Lower leg skin (tissue), 4 donors: ENCODE results near the gene HDLBP. TPM values are rescaled to one million over a fixed set of nuclear protein-coding genes. Genes with fewer than 3 reads are reported as not detected.

ENCODE experiments used
- DNase-seq, 2 donors: peaks; one replicate each; pipeline ENCODE4 v3.0.0-alpha.2; 2019; ENCODE audit warnings: low spot score in 2 of 2
- H3K4me3 ChIP-seq: fragments of 200-600 bp; sonication (generic); 2 replicates; pipeline ENCODE4 v1.5.1; 2017; ENCODE audit warnings: mild to moderate bottlenecking, low read depth; ENCODE audit not compliant: poor library complexity, severe bottlenecking
- CTCF ChIP-seq, 3 donors: fragments of 450-650 bp; IDR thresholded peaks; one replicate each; pipeline ENCODE4 v1.5.1; 2016; ENCODE audit warnings: antibody characterized with exemption in 3 of 3, mild to moderate bottlenecking in 3 of 3, moderate library complexity in 2 of 3
- POLR2A ChIP-seq, 2 donors: fragments of 450-650 bp; IDR thresholded peaks; one replicate each; pipeline ENCODE4 v1.6.1; 2016 to 2017; ENCODE audit warnings: antibody characterized with exemption in 2 of 2, mild to moderate bottlenecking in 1 of 2, moderate library complexity in 1 of 2
- WGBS, 2 donors: methylation state at CpG; one replicate each; pipeline ENCODE4 v1.1.5; 2018; 5-methylcytosine and 5-hydroxymethylcytosine counted together
- intact Hi-C: fragments of 100-400 bp; cut with DNase I; formaldehyde crosslinking; loops from one replicate; pipeline ENCODE4 v1.15.0; 2023; ENCODE audit warnings: low total_unique reads
- total RNA-seq, 4 donors: library from RNA; depleted of rRNA; stranded (reverse); fragments of >200 nt; gene quantifications; one replicate each; pipeline ENCODE4 v1.1.0, GENCODE V29; 2016

Gene HDLBP
- total RNA-seq, 4 donors from 2014 or later: 241 to 393 (median 294) TPM

- peak in 1 of 2 donors; percentile 17 for DNase-seq
- TF ChIP-seq POLR2A (IDR thresholded peaks at IDR 0.05) (no peak), CTCF (IDR thresholded peaks at IDR 0.05) (no peak)
- intact Hi-C loops: no loop called here
- WGBS, 2 donors: 67 to 71% methylated on average over 8 of the region's 8 CpGs
- no peak overlapping the region for H3K4me3 ChIP-seq
Measured at GRCh38 chr2:241258505-241259280, 56.8 kb downstream of the HDLBP start.

- no peak overlapping the region for H3K4me3 ChIP-seq
- peak in 1 of 2 donors; percentile 75 for DNase-seq
- intact Hi-C loops: no loop called here
- 87 to 89% methylated on average over 11 of the region's 11 CpGs for WGBS, 2 donors
- TF ChIP-seq CTCF (IDR thresholded peaks at IDR 0.05) (no peak), POLR2A (IDR thresholded peaks at IDR 0.05) (no peak)
Measured at GRCh38 chr2:241257419-241258032, 57.9 kb downstream of the HDLBP start.

- 82 to 88% methylated on average over 11 of the region's 11 CpGs for WGBS, 2 donors
- H3K4me3 ChIP-seq: no peak overlapping the region
- no peak for DNase-seq
- intact Hi-C loops: no loop called here
- TF ChIP-seq POLR2A (IDR thresholded peaks at IDR 0.05) (no peak), CTCF (IDR thresholded peaks at IDR 0.05) (no peak)
Measured at GRCh38 chr2:241256168-241256545, 59.3 kb downstream of the HDLBP start.

GRCh38 chr2:241255542-241256167 is 59.8 kb downstream of the HDLBP start:
- intact Hi-C loops: no loop called here
- 82% methylated on average over 13 of the region's 13 CpGs for WGBS, 2 donors
- peak in 1 of 2 donors; percentile 56 for DNase-seq
- no peak overlapping the region for H3K4me3 ChIP-seq
- TF ChIP-seq CTCF (IDR thresholded peaks at IDR 0.05) (no peak), POLR2A (IDR thresholded peaks at IDR 0.05) (no peak)

GRCh38 chr2:241254904-241255351 is 60.5 kb downstream of the HDLBP start:
- H3K4me3 ChIP-seq: no peak overlapping the region
- no peak for DNase-seq
- WGBS, 2 donors: 84 to 93% methylated on average over 10 of the region's 10 CpGs
- TF ChIP-seq CTCF (IDR thresholded peaks at IDR 0.05) (no peak), POLR2A (IDR thresholded peaks at IDR 0.05) (no peak)
- intact Hi-C loops: no loop called here
